Renal cortex interstitium (tissue), 11 donors: ENCODE data around the gene TRPC4AP. TPM values are rescaled to one million over a fixed set of nuclear protein-coding genes. Genes with fewer than 3 reads are reported as not detected.
A peak's percentile ranks its signal among the peaks of the same experiment; 100 is the strongest.
"Not testable (repeated sequence)": the region's sequence is repeated elsewhere in the genome, so short reads cannot be mapped to it uniquely, and the experiment has no call there.

Source experiments
- DNase-seq, 11 donors: peaks; one replicate each; pipeline ENCODE4 v3.0.0-alpha.2; 2013; ENCODE audit warnings: low read depth in 9 of 11, low spot score in 4 of 11; ENCODE audit errors: extremely low read depth in 1 of 11
- polyA plus RNA-seq, 3 donors: library from polyadenylated mRNA; unstranded; fragments of 120-200 nt; gene quantifications; one replicate each; pipeline ENCODE4 v1.2.1, GENCODE V29; 2013; ENCODE audit not compliant: insufficient read length in 3 of 3

TRPC4AP gene
- polyA plus RNA-seq, 3 donors = 66.6 to 69.2 (median 68.0) TPM

- no peak for DNase-seq
Measured at GRCh38 chr20:35115606-35116005, 23.0 kb upstream of the TRPC4AP start.

GRCh38 chr20:35112276-35112675 is 19.7 kb upstream of the TRPC4AP start:
- DNase-seq = not testable (repeated sequence)

- no peak for DNase-seq
Measured at GRCh38 chr20:35111141-35111888, 18.7 kb upstream of the TRPC4AP start.

- no peak for DNase-seq
Measured at GRCh38 chr20:35108921-35109320, 16.3 kb upstream of the TRPC4AP start.

- DNase-seq = no peak
Measured at GRCh38 chr20:35106827-35107380, 14.3 kb upstream of the TRPC4AP start.

- DNase-seq = no peak
Measured at GRCh38 chr20:35104685-35105295, 12.2 kb upstream of the TRPC4AP start.

- no peak for DNase-seq
Measured at GRCh38 chr20:35101620-35102019, 9.0 kb upstream of the TRPC4AP start.

GRCh38 chr20:35093267-35093884 is 769 bp upstream of the TRPC4AP start:
- DNase-seq = no peak

GRCh38 chr20:35091816-35092523 is 637 bp downstream of the TRPC4AP start:
- peak in 5 of 11 donors; percentile 3 to 56 (median 18) for DNase-seq

- no peak for DNase-seq
Measured at GRCh38 chr20:35088231-35089145, 4.1 kb downstream of the TRPC4AP start.

- no peak for DNase-seq
Measured at GRCh38 chr20:35087791-35088190, 4.8 kb downstream of the TRPC4AP start.

- no peak for DNase-seq
Measured at GRCh38 chr20:35087355-35087754, 5.3 kb downstream of the TRPC4AP start.

- DNase-seq = no peak
Measured at GRCh38 chr20:35085477-35086225, 7.0 kb downstream of the TRPC4AP start.

GRCh38 chr20:35084998-35085397 is 7.6 kb downstream of the TRPC4AP start:
- DNase-seq = no peak

GRCh38 chr20:35080348-35080642 is 12.3 kb downstream of the TRPC4AP start:
- not testable (repeated sequence) for DNase-seq

- DNase-seq = no peak
Measured at GRCh38 chr20:35079472-35080347, 12.9 kb downstream of the TRPC4AP start.

- no peak for DNase-seq
Measured at GRCh38 chr20:35077872-35078271, 14.7 kb downstream of the TRPC4AP start.
